ENCODE measurements around the gene AQP3. TPM values are rescaled to one million over a fixed set of nuclear protein-coding genes. Genes with fewer than 3 reads are reported as not detected.
A peak's percentile ranks its signal among the peaks of the same experiment; 100 is the strongest.

AQP3 gene
- polyA plus RNA-seq, 1 donor (not counting 4 experiments of a cell fraction or from before 2014, with no cell fraction given), result 239 TPM

DNA sequence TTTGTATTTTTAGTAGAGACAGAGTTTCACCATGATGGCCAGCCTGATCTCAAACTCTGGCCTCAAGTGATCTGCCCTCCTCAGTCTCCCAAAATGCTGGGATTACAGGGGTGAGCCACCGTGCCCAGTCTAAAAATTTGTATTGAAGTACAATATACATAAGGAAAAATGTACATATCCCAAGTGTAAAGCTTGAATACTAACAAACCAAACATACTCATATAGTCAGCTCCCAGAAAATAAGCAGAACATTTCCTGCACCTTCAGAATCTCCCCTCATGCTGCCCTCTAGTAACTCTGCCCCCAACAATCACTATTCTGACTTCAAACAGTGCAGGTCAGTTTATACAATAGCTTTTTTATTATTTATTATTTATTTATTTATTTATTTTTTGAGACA is 28.0 kb upstream of the AQP3 start:
- dilution Hi-C loops (cut with MboI; ENCODE audit: extremely low pct_ligation_motif_present, low sequenced_read_pairs), result no loop called here
- no peak for FAIRE-seq
- H3K9me3 ChIP-seq (ENCODE audit: control insufficient read depth, low read depth, low read length), result no peaks in the 10 kb centered on the region

DNA sequence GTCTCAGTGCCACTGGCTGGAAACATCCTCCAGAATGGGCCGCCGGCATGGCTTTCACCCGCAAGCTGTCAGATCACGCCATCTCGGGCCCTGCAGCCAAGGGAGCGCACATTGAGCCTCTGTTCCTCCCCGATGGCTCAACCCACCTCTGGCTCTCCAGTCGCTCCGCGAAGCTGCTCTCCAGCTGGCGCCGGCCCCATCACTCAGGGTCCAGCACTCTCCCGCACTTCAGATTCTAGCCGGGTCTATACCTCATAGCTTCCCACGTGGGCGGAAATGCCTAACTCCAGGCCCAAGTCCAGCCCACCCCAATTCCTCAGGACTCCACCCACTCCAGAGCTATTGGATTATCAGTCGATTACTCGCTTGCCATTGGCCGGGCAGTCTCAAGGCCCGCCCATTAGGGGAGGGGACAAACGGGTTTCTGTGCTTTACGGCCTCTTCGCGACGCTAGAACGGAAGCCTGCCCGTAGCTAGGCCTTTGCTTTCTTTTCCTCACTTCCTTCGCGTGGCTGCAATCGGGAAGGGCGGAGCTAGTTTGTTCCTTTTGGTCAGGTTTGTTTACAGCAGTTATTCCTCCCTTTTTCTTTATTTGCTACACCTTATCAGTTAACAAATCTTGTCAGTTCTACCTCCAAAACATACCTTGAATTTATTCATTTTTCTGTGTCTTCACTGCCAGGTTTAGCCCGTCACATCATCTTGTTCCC is 26.4 kb upstream of the AQP3 start, which contains the start of gene NOL6:
NOL6 (minus strand) TSS at position 282 of the 710 bp plus-strand sequence; CDS start at position 200, 82 bp downstream.
- dilution Hi-C loops (cut with MboI; ENCODE audit: extremely low pct_ligation_motif_present, low sequenced_read_pairs), result no loop called here
- Histone ChIP-seq H3K4me1 (ENCODE audit: control insufficient read depth, extremely low read depth, insufficient read depth, low read length) (peaks cover 19% of the 10 kb centered on the region), H3K9me3 (ENCODE audit: control insufficient read depth, low read depth, low read length) (no peaks in the 10 kb centered on the region), H4K20me1 (ENCODE audit: control insufficient read depth, extremely low read depth, insufficient read depth, low read length) (no peaks in the 10 kb centered on the region), H3K27me3 (ENCODE audit: control insufficient read depth, extremely low read depth, insufficient read depth, low read length) (no peaks in the 10 kb centered on the region), H3K9me1 (ENCODE audit: control insufficient read depth, extremely low read depth, insufficient read depth, low read length) (no peaks in the 10 kb centered on the region), H3K79me2 (ENCODE audit: control insufficient read depth, insufficient read depth, low read length) (peaks cover 42% of the 10 kb centered on the region), H3K27ac (ENCODE audit: control insufficient read depth, insufficient read depth, low read length) (peak within 1 kb of the TSS; percentile 84), H2AFZ (ENCODE audit: control insufficient read depth, low read length) (peak within 1 kb of the TSS; percentile 84), H3K36me3 (ENCODE audit: control insufficient read depth in 2 of 2, extremely low read depth in 1 of 2, insufficient read depth in 2 of 2, low read length in 2 of 2) (peaks cover 20 to 23% of the 10 kb centered on the region in 2 experiments), H3K9ac (ENCODE audit: control insufficient read depth, extremely low read depth, insufficient read depth, low read length) (peak within 1 kb of the TSS; percentile 88), H3K4me3 (ENCODE audit: control insufficient read depth in 2 of 3, extremely low read depth in 1 of 3, insufficient read depth in 2 of 3, low read depth in 1 of 3, low read length in 3 of 3) (peak within 1 kb of the TSS; percentile 65 to 99 (median 99)), H3K4me2 (ENCODE audit: control insufficient read depth, extremely low read depth, insufficient read depth, low read depth, low read length) (peak within 1 kb of the TSS; percentile 88)
- TF ChIP-seq EZH2 (IDR thresholded peaks at IDR 0.05; ENCODE audit: low read length), result no peak
- TF ChIP-seq, protein P1, sequence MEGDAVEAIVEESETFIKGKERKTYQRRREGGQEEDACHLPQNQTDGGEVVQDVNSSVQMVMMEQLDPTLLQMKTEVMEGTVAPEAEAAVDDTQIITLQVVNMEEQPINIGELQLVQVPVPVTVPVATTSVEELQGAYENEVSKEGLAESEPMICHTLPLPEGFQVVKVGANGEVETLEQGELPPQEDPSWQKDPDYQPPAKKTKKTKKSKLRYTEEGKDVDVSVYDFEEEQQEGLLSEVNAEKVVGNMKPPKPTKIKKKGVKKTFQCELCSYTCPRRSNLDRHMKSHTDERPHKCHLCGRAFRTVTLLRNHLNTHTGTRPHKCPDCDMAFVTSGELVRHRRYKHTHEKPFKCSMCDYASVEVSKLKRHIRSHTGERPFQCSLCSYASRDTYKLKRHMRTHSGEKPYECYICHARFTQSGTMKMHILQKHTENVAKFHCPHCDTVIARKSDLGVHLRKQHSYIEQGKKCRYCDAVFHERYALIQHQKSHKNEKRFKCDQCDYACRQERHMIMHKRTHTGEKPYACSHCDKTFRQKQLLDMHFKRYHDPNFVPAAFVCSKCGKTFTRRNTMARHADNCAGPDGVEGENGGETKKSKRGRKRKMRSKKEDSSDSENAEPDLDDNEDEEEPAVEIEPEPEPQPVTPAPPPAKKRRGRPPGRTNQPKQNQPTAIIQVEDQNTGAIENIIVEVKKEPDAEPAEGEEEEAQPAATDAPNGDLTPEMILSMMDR (optimal IDR thresholded peaks at IDR 0.05 in 1 of 3, IDR thresholded peaks at IDR 0.05 in 1 of 3, conservative IDR thresholded peaks at IDR 0.05 in 1 of 3; ENCODE audit: extremely low read depth in 1 of 3, insufficient read depth in 2 of 3, low read length in 3 of 3), result no peak
- peak; percentile 99 for DNase-seq (ENCODE audit: low read depth, low spot score)
- FAIRE-seq, result peak; percentile 84

More for the DNA sequence above, 28.0 kb upstream of the AQP3 start:
- H3K9me1 ChIP-seq (ENCODE audit: control insufficient read depth, extremely low read depth, insufficient read depth, low read length), result no peaks in the 10 kb centered on the region
- no peaks in the 10 kb centered on the region for H3K27me3 ChIP-seq (ENCODE audit: control insufficient read depth, extremely low read depth, insufficient read depth, low read length)
- DNase-seq (ENCODE audit: low read depth, low spot score), result no peak
- H3K27ac ChIP-seq (ENCODE audit: control insufficient read depth, insufficient read depth, low read length), result no peak overlapping the region
- H3K9ac ChIP-seq (ENCODE audit: control insufficient read depth, extremely low read depth, insufficient read depth, low read length), result no peak overlapping the region
- no peak overlapping the region for H2AFZ ChIP-seq (ENCODE audit: control insufficient read depth, low read length)
- no peak for TF ChIP-seq EZH2 (IDR thresholded peaks at IDR 0.05; ENCODE audit: low read length)
- TF ChIP-seq, protein P1 (optimal IDR thresholded peaks at IDR 0.05 in 1 of 3, IDR thresholded peaks at IDR 0.05 in 1 of 3, conservative IDR thresholded peaks at IDR 0.05 in 1 of 3; ENCODE audit: extremely low read depth in 1 of 3, insufficient read depth in 2 of 3, low read length in 3 of 3), result no peak
- peaks cover 19% of the 10 kb centered on the region for H3K4me1 ChIP-seq (ENCODE audit: control insufficient read depth, extremely low read depth, insufficient read depth, low read length)
- H3K36me3 ChIP-seq (ENCODE audit: control insufficient read depth in 2 of 2, extremely low read depth in 1 of 2, insufficient read depth in 2 of 2, low read length in 2 of 2), result peaks cover 8 to 11% of the 10 kb centered on the region in 2 experiments
- H4K20me1 ChIP-seq (ENCODE audit: control insufficient read depth, extremely low read depth, insufficient read depth, low read length), result no peaks in the 10 kb centered on the region
- H3K4me3 ChIP-seq (ENCODE audit: control insufficient read depth in 2 of 3, extremely low read depth in 1 of 3, insufficient read depth in 2 of 3, low read depth in 1 of 3, low read length in 3 of 3), result no peak overlapping the region
- H3K79me2 ChIP-seq (ENCODE audit: control insufficient read depth, insufficient read depth, low read length), result peaks cover 30% of the 10 kb centered on the region
- H3K4me2 ChIP-seq (ENCODE audit: control insufficient read depth, extremely low read depth, insufficient read depth, low read depth, low read length), result no peak overlapping the region

Data from keratinocyte (primary cell).